Measurements from ENCODE around the gene KRTAP5-8. TPM values are rescaled to one million over a fixed set of nuclear protein-coding genes. Genes with fewer than 3 reads are reported as not detected.

Gene KRTAP5-8
- total RNA-seq, 6 experiments from 2014 or later = 0.24 TPM; not detected in 5

GRCh38 chr11:71556018-71556417 is 18.2 kb downstream of the KRTAP5-8 start:
- H3K4me1 ChIP-seq = no peaks in the 10 kb centered on the region
- no peak overlapping the region for H3K27ac ChIP-seq
- DNase-seq = no peak
- no peak for ATAC-seq
- intact Hi-C loops (cut with DNase I) = no loop called here
- H3K27me3 ChIP-seq = no peaks in the 10 kb centered on the region
- TF ChIP-seq POLR2A (IDR thresholded peaks at IDR 0.05) (no peak), CTCF (IDR thresholded peaks at IDR 0.05) (no peak)
- H3K36me3 ChIP-seq = no peaks in the 10 kb centered on the region
- H3K9me3 ChIP-seq = no peaks in the 10 kb centered on the region
- WGBS (ENCODE audit: insufficient coverage, low coverage, low lambda C conversion rate, missing lambda C conversion rate) = 93% methylated on average over 3 of the region's 4 CpGs
- H3K4me3 ChIP-seq = no peak overlapping the region

- H3K36me3 ChIP-seq = no peaks in the 10 kb centered on the region
- no peak overlapping the region for H3K27ac ChIP-seq
- no peak overlapping the region for H3K4me3 ChIP-seq
- H3K4me1 ChIP-seq = no peaks in the 10 kb centered on the region
- DNase-seq = no peak
- H3K9me3 ChIP-seq = no peaks in the 10 kb centered on the region
- no peaks in the 10 kb centered on the region for H3K27me3 ChIP-seq
- TF ChIP-seq CTCF (IDR thresholded peaks at IDR 0.05) (no peak), POLR2A (IDR thresholded peaks at IDR 0.05) (no peak)
- intact Hi-C loops (cut with DNase I) = no loop called here
- no peak for ATAC-seq
Measured at GRCh38 chr11:71557257-71557656, 19.4 kb downstream of the KRTAP5-8 start.

DNA sequence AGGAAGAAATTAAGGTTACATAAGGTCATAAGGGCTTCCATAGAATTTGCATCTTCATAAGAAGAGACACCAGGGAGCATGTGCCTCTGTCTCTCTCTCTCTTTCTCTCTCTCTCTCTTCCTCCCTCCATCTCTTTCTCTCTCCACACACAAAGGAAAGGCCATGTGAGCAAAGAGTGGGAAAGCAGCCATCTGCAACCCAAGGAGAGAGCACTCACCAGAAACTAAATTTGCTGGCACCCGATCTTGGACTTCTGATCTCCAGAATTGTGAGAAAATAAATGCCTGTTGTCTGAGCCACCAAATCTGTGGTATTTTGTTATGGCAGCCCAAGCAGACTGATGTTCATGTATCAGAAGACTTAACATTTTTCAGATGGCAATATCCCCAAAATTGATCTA is 21.2 kb downstream of the KRTAP5-8 start:
- TF ChIP-seq POLR2A (IDR thresholded peaks at IDR 0.05) = no peak
- no peak for TF ChIP-seq CTCF (IDR thresholded peaks at IDR 0.05)
- DNase-seq (no peak), ATAC-seq (no peak)
- no peaks in the 10 kb centered on the region for H3K36me3 ChIP-seq
- 100% methylated on average over 1 of the region's 1 CpG for WGBS (ENCODE audit: insufficient coverage, low coverage, low lambda C conversion rate, missing lambda C conversion rate)
- no peak overlapping the region for H3K27ac ChIP-seq
- no peaks in the 10 kb centered on the region for H3K27me3 ChIP-seq
- H3K4me1 ChIP-seq = no peaks in the 10 kb centered on the region
- no peaks in the 10 kb centered on the region for H3K9me3 ChIP-seq
- intact Hi-C loops (cut with DNase I) = no loop called here
- H3K4me3 ChIP-seq = no peak overlapping the region

DNA sequence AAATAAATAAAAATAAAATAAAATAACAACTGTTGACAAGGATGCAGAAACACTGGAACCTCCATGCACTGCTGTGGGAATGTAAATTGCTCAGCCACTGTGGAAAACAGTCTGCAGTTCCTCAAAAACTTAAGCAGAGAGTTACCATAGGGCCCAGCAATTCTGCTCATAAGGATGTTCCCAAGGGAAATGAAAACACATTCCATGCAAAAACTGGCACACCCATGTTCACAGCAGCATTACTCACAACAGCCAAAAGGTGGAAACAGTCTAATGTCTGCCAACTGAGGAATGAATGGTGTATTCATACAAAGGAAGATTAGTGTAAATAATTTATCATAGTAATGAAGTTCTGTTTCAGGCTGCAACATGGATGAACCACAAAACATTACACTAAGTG is 24.3 kb downstream of the KRTAP5-8 start:
- no peaks in the 10 kb centered on the region for H3K4me1 ChIP-seq
- DNase-seq (no peak), ATAC-seq (no peak)
- no peaks in the 10 kb centered on the region for H3K36me3 ChIP-seq
- intact Hi-C loops (cut with DNase I) = no loop called here
- TF ChIP-seq CTCF (IDR thresholded peaks at IDR 0.05) = no peak
- TF ChIP-seq POLR2A (IDR thresholded peaks at IDR 0.05) = no peak
- H3K27me3 ChIP-seq = no peaks in the 10 kb centered on the region
- H3K4me3 ChIP-seq = no peak overlapping the region
- H3K9me3 ChIP-seq = no peaks in the 10 kb centered on the region
- no peak overlapping the region for H3K27ac ChIP-seq

DNA sequence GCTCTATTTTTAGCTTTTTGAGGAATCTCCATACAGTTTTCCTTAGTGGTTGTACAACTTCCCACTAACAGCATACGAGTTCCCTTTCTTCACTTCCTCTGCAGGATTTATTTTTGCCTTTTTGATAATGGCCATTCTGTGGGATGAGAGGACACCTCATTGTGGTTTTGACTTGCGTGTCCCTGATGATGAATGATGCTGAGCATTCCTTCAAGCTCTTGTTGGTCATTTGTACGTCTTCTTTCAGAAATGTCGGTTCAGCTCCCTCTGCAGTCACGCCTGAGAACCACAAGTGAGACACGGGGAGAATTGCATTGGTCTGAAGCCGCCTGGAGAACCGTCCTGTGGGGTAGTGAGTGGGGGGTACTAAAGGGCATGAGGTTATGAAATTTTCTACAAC is 25.6 kb downstream of the KRTAP5-8 start:
- no peaks in the 10 kb centered on the region for H3K27me3 ChIP-seq
- no peak overlapping the region for H3K4me3 ChIP-seq
- WGBS (ENCODE audit: insufficient coverage, low coverage, low lambda C conversion rate, missing lambda C conversion rate) = 10% methylated on average over 8 of the region's 8 CpGs
- no peaks in the 10 kb centered on the region for H3K36me3 ChIP-seq
- intact Hi-C loops (cut with DNase I) = no loop called here
- H3K9me3 ChIP-seq = no peaks in the 10 kb centered on the region
- H3K27ac ChIP-seq = no peak overlapping the region
- no peak for TF ChIP-seq POLR2A (IDR thresholded peaks at IDR 0.05)
- TF ChIP-seq CTCF (IDR thresholded peaks at IDR 0.05) = peak; percentile 54 to 60 (median 56)
- H3K4me1 ChIP-seq = no peaks in the 10 kb centered on the region
- DNase-seq (peak in 2 of 3 donors; percentile 43 to 63), ATAC-seq (peak; percentile 81 to 91 (median 86))

Data from right lobe of liver (tissue), 6 donors.